HepG2 (cell line): ENCODE measurements around the gene PBX2. TPM values are rescaled to one million over a fixed set of nuclear protein-coding genes. Genes with fewer than 3 reads are reported as not detected.

Experiments
- ATAC-seq: fragments of 200-7000 bp; cut with Tn5 transposase; 3 replicates; pipeline ENCODE4 v1.9.1; 2020; ENCODE audit warnings: mild to moderate bottlenecking, moderate library complexity
- BruUV-seq: library from RNA; stranded (reverse); fragments of 400-500 nt; replicated peaks from 2 replicates; lab custom pipeline; 2021; lab: Mats Ljungman, UMichigan
- CTCF ChIA-PET: fragments of 300-600 bp; formaldehyde crosslinking; extraction: SDS; loops from one replicate; lab custom pipeline; 2021; ENCODE audit warnings: low total read pairs, inconsistent platforms, low intra/inter-chr PET ratio; lab: Yijun Ruan, JAX
- POLR2A ChIA-PET: fragments of 350-600 bp; sonication (Branson Sonifier 250); formaldehyde crosslinking; loops from one replicate; lab custom pipeline; 2020; ENCODE audit warnings: antibody characterized with exemption, inconsistent platforms; lab: Yijun Ruan, JAX
- DNase-seq: peaks from one replicate; pipeline ENCODE4 v3.0.0-alpha.2; 2015; ENCODE audit warnings: low spot score
- FAIRE-seq: peaks from 3 replicates; lab custom pipeline; 2011; peaks lifted over from hg19 to GRCh38; lab: Jason Lieb, UNC
- H2AFZ ChIP-seq: one replicate; pipeline ENCODE4 v1.6.1; 2011; ENCODE audit warnings: low read length, inconsistent platforms
- H3K27ac ChIP-seq: fragments of 300-600 bp; 3 replicates; pipeline ENCODE4 v1.8.0; 2011; ENCODE audit warnings: mixed run types, mild to moderate bottlenecking, mixed read lengths, low read length, inconsistent platforms; ENCODE audit not compliant: insufficient read depth; ENCODE audit errors: extremely low read length
- H3K27me3 ChIP-seq, 2 experiments: fragments of 200-600 bp in 1 of 2; 2 replicates in 1 of 2; 3 replicates in 1 of 2; pipeline versions ENCODE4 v1.6.0 to v1.8.0; 2011; ENCODE audit warnings: low read length in 2 of 2, mild to moderate bottlenecking in 2 of 2, moderate library complexity in 2 of 2, inconsistent platforms in 1 of 2; ENCODE audit not compliant: insufficient read depth in 2 of 2, control insufficient read depth in 1 of 2
- H3K36me3 ChIP-seq, 2 experiments: fragments of 200-600 bp in 1 of 2; replicated peaks in 1 of 2; 2 replicates in 1 of 2; 3 replicates in 1 of 2; pipeline versions ENCODE4 v1.5.1 to v1.8.0; 2011; ENCODE audit warnings: low read length in 2 of 2, inconsistent platforms in 1 of 2; ENCODE audit not compliant: insufficient read depth in 2 of 2, control insufficient read depth in 1 of 2
- H3K4me1 ChIP-seq: 2 replicates; pipeline ENCODE4 v1.5.1; 2012; ENCODE audit warnings: low read length, inconsistent platforms; ENCODE audit not compliant: insufficient read depth
- H3K4me2 ChIP-seq: 2 replicates; pipeline ENCODE4 v1.6.0; 2011; ENCODE audit warnings: low read depth, low read length, inconsistent platforms
- H3K4me3 ChIP-seq, 3 experiments: fragments of 200-600 bp in 1 of 3; sonication (generic), shearing (Covaris generic) in 1 of 3; replicated peaks in 1 of 3; 2 replicates each; pipeline ENCODE4 v1.5.1; 2011 to 2016; ENCODE audit warnings: low read length in 3 of 3, inconsistent platforms in 2 of 3, low read depth in 2 of 3, mild to moderate bottlenecking in 2 of 3, control low read depth in 1 of 3, mixed read lengths in 1 of 3; ENCODE audit not compliant: insufficient read depth in 1 of 3
- H3K79me2 ChIP-seq: one replicate; pipeline ENCODE4 v1.6.1; 2011; ENCODE audit warnings: low read length, inconsistent platforms; ENCODE audit not compliant: insufficient read depth
- H3K9ac ChIP-seq: 2 replicates; pipeline ENCODE4 v1.6.0; 2011; ENCODE audit warnings: mild to moderate bottlenecking, low read depth, low read length, inconsistent platforms; ENCODE audit not compliant: insufficient read depth
- H3K9me3 ChIP-seq: 2 replicates; pipeline ENCODE4 v1.5.1; 2012; ENCODE audit warnings: mild to moderate bottlenecking, low read length
- H4K20me1 ChIP-seq: 2 replicates; pipeline ENCODE4 v1.6.0; 2011; ENCODE audit warnings: inconsistent platforms, mild to moderate bottlenecking, low read length, moderate library complexity; ENCODE audit not compliant: insufficient read depth
- ARID2 ChIP-seq: sonication (generic); formaldehyde crosslinking; IDR thresholded peaks from 2 replicates; pipeline ENCODE4 v1.8.1; 2022; ENCODE audit warnings: mild to moderate bottlenecking, missing genetic modification reagents, borderline replicate concordance
- FOXK1 ChIP-seq: sonication (generic); formaldehyde crosslinking; IDR thresholded peaks from 2 replicates; pipeline ENCODE4 v1.4.0; 2020; ENCODE audit warnings: low read depth, missing genetic modification reagents, borderline replicate concordance
- JARID2 ChIP-seq: sonication (generic); formaldehyde crosslinking; IDR thresholded peaks from 2 replicates; pipeline ENCODE4 v1.8.1; 2023; ENCODE audit warnings: missing genetic modification reagents, inconsistent platforms; ENCODE audit not compliant: insufficient replicate concordance
- KLF12 ChIP-seq: sonication (generic); formaldehyde crosslinking; IDR thresholded peaks from 2 replicates; pipeline ENCODE4 v1.4.0; 2020; ENCODE audit warnings: missing genetic modification reagents, borderline replicate concordance
- NFYC ChIP-seq: IDR thresholded peaks from 2 replicates; pipeline ENCODE4 v1.6.1; 2016; ENCODE audit warnings: missing genetic modification reagents, missing compliant biosample characterization
- PHF8 ChIP-seq: sonication (generic); formaldehyde crosslinking; IDR thresholded peaks from 2 replicates; pipeline ENCODE4 v1.5.0; 2020; ENCODE audit warnings: missing genetic modification reagents
- RBM22 ChIP-seq: fragments of 200-400 bp; formaldehyde crosslinking; optimal IDR thresholded peaks from 2 replicates; pipeline ENCODE3; 2017; ENCODE audit warnings: mild to moderate bottlenecking, low read length, moderate library complexity
- SAFB2 ChIP-seq: sonication (generic); formaldehyde crosslinking; IDR thresholded peaks from 2 replicates; pipeline ENCODE4 v1.5.1; 2020; ENCODE audit warnings: missing genetic modification reagents, low read depth, mild to moderate bottlenecking, borderline replicate concordance
- SRY ChIP-seq: sonication (generic); formaldehyde crosslinking; IDR thresholded peaks from 2 replicates; pipeline ENCODE4 v1.8.0; 2022; ENCODE audit warnings: mild to moderate bottlenecking, missing genetic modification reagents
- ZNF124 ChIP-seq: sonication (generic); formaldehyde crosslinking; IDR thresholded peaks from 2 replicates; pipeline ENCODE4 v1.4.0; 2020; ENCODE audit warnings: missing genetic modification reagents
- ZNF205 ChIP-seq: IDR thresholded peaks from 2 replicates; pipeline ENCODE4 v1.6.1; 2018; ENCODE audit warnings: missing biosample characterization, missing genetic modification reagents
- ZNF292 ChIP-seq: sonication (generic); formaldehyde crosslinking; IDR thresholded peaks from 2 replicates; pipeline ENCODE4 v1.8.1; 2022; ENCODE audit warnings: mild to moderate bottlenecking, low read depth, missing genetic modification reagents, borderline replicate concordance
- ZNF552 ChIP-seq: sonication (generic); formaldehyde crosslinking; IDR thresholded peaks from 2 replicates; pipeline ENCODE4 v1.9.0; 2022; ENCODE audit warnings: missing genetic modification reagents, mild to moderate bottlenecking, borderline replicate concordance
- ZNF598 ChIP-seq: sonication (generic); formaldehyde crosslinking; IDR thresholded peaks from 2 replicates; pipeline ENCODE4 v1.5.1; 2020; ENCODE audit warnings: mild to moderate bottlenecking, missing genetic modification reagents, borderline replicate concordance
- ZNF792 ChIP-seq: IDR thresholded peaks from 2 replicates; pipeline ENCODE4 v1.6.1; 2016
- ZNF879 ChIP-seq: sonication (generic); formaldehyde crosslinking; IDR thresholded peaks from 2 replicates; pipeline ENCODE4 v1.8.1; 2023; ENCODE audit warnings: missing genetic modification reagents
- ZZZ3 ChIP-seq: sonication (generic); formaldehyde crosslinking; IDR thresholded peaks from 2 replicates; pipeline ENCODE4 v1.4.0; 2020; ENCODE audit warnings: missing genetic modification reagents, mild to moderate bottlenecking, borderline replicate concordance
- WGBS: methylation state at CpG from one replicate; pipeline ENCODE4 v1.1.6; 2017; ENCODE audit warnings: low lambda C conversion rate; 5-methylcytosine and 5-hydroxymethylcytosine counted together
- in situ Hi-C: cut with HindIII; loops from 2 replicates; pipeline ENCODE4 v1.10.0; 2017; ENCODE audit warnings: low pct_unique_long_range_greater_than_20kb; ENCODE audit not compliant: extremely low pct_ligation_motif_present
- intact Hi-C: fragments of 100-400 bp; cut with micrococcal nuclease; formaldehyde crosslinking; loops from one replicate; pipeline ENCODE4 v1.10.0; 2022; ENCODE audit not compliant: unreplicated experiment
- polyA plus RNA-seq, 8 experiments: library from polyadenylated mRNA; depleted of rRNA in 3 of 8; stranded (reverse) in 7 of 8; unstranded in 1 of 8; fragments of >200 nt; fragmentation: Illumina TruSeq in 4 of 8; extraction: Trizol in 4 of 8; gene quantifications; 2 replicates each; pipeline versions ENCODE4 v1.2.1 to v1.2.3, GENCODE V29; 2011 to 2016; ENCODE audit warnings: low read depth in 4 of 8, missing spikeins in 1 of 8, mixed read lengths in 1 of 8; ENCODE audit not compliant: insufficient read depth in 1 of 8
- total RNA-seq, 5 experiments: library from RNA; depleted of rRNA; stranded (reverse); fragments of >200 nt; fragmentation: Illumina TruSeq; extraction: Trizol; gene quantifications; 2 replicates each; pipeline ENCODE4 v1.2.3, GENCODE V29; 2016; ENCODE audit warnings: low read depth in 1 of 5
- TF ChIP-seq, protein P1 (sequence below): sonication (generic); formaldehyde crosslinking; IDR thresholded peaks from 2 replicates; pipeline ENCODE4 v1.5.0; 2020; ENCODE audit warnings: mild to moderate bottlenecking, missing genetic modification reagents, borderline replicate concordance
- TF ChIP-seq, protein P2 (sequence below): IDR thresholded peaks from 2 replicates; pipeline ENCODE4 v1.6.1; 2016; ENCODE audit warnings: mild to moderate bottlenecking, missing biosample characterization, missing genetic modification reagents

PBX2 gene
- total and polyA plus RNA-seq, 2 of the 13 experiments (the other 11 are each of a cell fraction or from before 2014, with no cell fraction given), result 42.3 to 77.8 TPM

DNA sequence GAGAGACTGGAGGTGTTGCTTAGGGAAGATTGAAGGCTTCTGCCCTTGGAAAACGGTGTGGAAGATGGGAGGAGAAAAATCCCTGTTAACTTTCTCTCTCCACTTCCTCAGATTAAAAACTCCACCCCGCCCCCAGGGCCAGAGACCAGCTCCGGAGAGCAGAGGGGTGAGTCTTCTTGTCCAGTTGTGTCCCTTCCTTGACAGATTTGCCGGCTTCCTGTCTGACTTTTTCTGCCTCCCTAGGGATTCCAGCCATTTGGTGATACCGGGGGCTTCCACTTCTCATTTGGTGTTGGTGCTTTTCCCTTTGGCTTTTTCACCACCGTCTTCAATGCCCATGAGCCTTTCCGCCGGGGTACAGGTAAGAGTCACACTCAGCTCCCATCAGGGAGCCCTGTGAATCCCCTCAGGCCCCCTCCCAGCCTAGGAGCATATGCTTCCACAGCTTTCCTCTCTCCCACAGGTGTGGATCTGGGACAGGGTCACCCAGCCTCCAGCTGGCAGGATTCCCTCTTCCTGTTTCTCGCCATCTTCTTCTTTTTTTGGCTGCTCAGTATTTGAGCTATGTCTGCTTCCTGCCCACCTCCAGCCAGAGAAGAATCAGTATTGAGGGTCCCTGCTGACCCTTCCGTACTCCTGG, 10.1 kb downstream of the PBX2 start:
- Histone ChIP-seq H2AFZ (no peak overlapping the region), H3K4me1 (peaks cover 34% of the 10 kb centered on the region), H3K9me3 (no peaks in the 10 kb centered on the region), H3K4me2 (peak overlapping the region; percentile 97), H3K27ac (peak overlapping the region; percentile 97), H3K9ac (peak overlapping the region; percentile 90; the same call in 1 of the 2 replicates), H4K20me1 (no peaks in the 10 kb centered on the region), H3K27me3 (no peaks in the 10 kb centered on the region; a peak in 1 of 5 replicates), H3K4me3 (no peak overlapping the region), H3K79me2 (peaks cover 30% of the 10 kb centered on the region), H3K36me3 (peaks cover 20 to 32% of the 10 kb centered on the region in 2 experiments; a peak in 4 of 5 replicates)
- ATAC-seq (no peak), FAIRE-seq (no peak), DNase-seq (no peak)
- no TSS peak for BruUV-seq
- in situ Hi-C loops, result no loop called here
- intact Hi-C loops, result loop anchor here (5.0 kb wide), 1 partner anchor 1087 kb away; no protein-coding TSS in a partner anchor
- TF ChIP-seq, protein P1, sequence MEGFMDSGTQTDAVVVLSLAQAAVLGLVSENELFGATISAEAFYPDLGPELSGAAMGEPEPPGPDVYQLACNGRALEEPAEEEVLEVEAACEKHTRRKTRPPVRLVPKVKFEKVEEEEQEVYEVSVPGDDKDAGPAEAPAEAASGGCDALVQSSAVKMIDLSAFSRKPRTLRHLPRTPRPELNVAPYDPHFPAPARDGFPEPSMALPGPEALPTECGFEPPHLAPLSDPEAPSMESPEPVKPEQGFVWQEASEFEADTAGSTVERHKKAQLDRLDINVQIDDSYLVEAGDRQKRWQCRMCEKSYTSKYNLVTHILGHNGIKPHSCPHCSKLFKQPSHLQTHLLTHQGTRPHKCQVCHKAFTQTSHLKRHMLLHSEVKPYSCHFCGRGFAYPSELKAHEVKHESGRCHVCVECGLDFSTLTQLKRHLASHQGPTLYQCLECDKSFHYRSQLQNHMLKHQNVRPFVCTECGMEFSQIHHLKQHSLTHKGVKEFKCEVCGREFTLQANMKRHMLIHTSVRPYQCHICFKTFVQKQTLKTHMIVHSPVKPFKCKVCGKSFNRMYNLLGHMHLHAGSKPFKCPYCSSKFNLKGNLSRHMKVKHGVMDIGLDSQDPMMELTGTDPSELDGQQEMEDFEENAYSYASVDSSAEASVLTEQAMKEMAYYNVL (CRISPR knock-in tag), result no peak
- TF ChIP-seq ZNF792 (CRISPR knock-in tag), result no peak
- no peak for TF ChIP-seq KLF12 (CRISPR knock-in tag)
- TF ChIP-seq NFYC (CRISPR knock-in tag), result no peak
- no peak for TF ChIP-seq ARID2 (CRISPR knock-in tag)
- TF ChIP-seq SRY, result no peak
- TF ChIP-seq ZNF292 (CRISPR knock-in tag), result no peak
- no peak for TF ChIP-seq FOXK1 (CRISPR knock-in tag)
- no peak for TF ChIP-seq ZNF552 (CRISPR knock-in tag)
- no peak for TF ChIP-seq ZZZ3 (CRISPR knock-in tag)
- TF ChIP-seq RBM22, result no peak
- TF ChIP-seq, protein P2, sequence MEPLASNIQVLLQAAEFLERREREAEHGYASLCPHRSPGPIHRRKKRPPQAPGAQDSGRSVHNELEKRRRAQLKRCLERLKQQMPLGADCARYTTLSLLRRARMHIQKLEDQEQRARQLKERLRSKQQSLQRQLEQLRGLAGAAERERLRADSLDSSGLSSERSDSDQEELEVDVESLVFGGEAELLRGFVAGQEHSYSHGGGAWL (CRISPR knock-in tag), result no peak
- TF ChIP-seq SAFB2 (CRISPR knock-in tag), result no peak
- no peak for TF ChIP-seq ZNF598 (CRISPR knock-in tag)
- TF ChIP-seq PHF8 (CRISPR knock-in tag), result no peak
- no peak for TF ChIP-seq ZNF205
- TF ChIP-seq ZNF879 (CRISPR knock-in tag), result no peak
- no peak for TF ChIP-seq ZNF124
- no peak for TF ChIP-seq JARID2 (CRISPR knock-in tag)
- 90% methylated on average over 10 of the region's 10 CpGs for WGBS
- POLR2A ChIA-PET, result interaction anchor here (1.6 to 5.8 kb wide), 3 partner anchors 9 to 52 kb away, joined by 5 to 127 read pairs (median 82); partner anchors contain the start of genes ATF6B and PBX2
- CTCF ChIA-PET, result no interaction called here
